Epithelial cell of alveolus of lung (primary cell): ENCODE results near the gene RSPH4A. TPM values are rescaled to one million over a fixed set of nuclear protein-coding genes. Genes with fewer than 3 reads are reported as not detected.

Experiments
- total RNA-seq: library from RNA; depleted of rRNA; stranded (reverse); fragments of >200 nt; gene quantifications from 2 replicates; pipeline ENCODE4 v1.2.1, GENCODE V29; 2015

The RSPH4A gene
- total RNA-seq: 0.40 TPM in 1 of 2 replicates, not detected in the other

GRCh38 chr6:116615937-116616736 lies at the start of gene RSPH4A:
RSPH4A (plus strand) TSS chr6:116616479; CDS start chr6:116616624, 145 bp downstream.

GRCh38 chr6:116570856-116571682 lies 45.2 kb upstream of the RSPH4A start, which contains the start of gene RWDD1:
RWDD1 (plus strand) TSS chr6:116571504; CDS start chr6:116571583, 79 bp downstream.

GRCh38 chr6:116680880-116681672 lies 64.8 kb downstream of the RSPH4A start, which contains the start of gene KPNA5:
KPNA5 (plus strand) TSS chr6:116681211; CDS start chr6:116681335, 124 bp downstream.

Other genes starting within 250 kb of the RSPH4A start
- 43.0 and 64.6 TPM in 2 replicates for gene DSE, start 245.5 kb upstream of the RSPH4A start, total RNA-seq
- gene CALHM6, start 155.1 kb upstream of the RSPH4A start, total RNA-seq: 2.0 and 6.2 TPM in 2 replicates
- gene CALHM5, start 104.8 kb upstream of the RSPH4A start, total RNA-seq: 2.3 and 4.0 TPM in 2 replicates
- not detected in 2 replicates for gene TRAPPC3L, start 70.8 kb upstream of the RSPH4A start, total RNA-seq
- not detected in 2 replicates for gene CALHM4, start 62.7 kb upstream of the RSPH4A start, total RNA-seq
- 32.7 and 43.8 TPM in 2 replicates for gene RWDD1, start 45.0 kb upstream of the RSPH4A start, total RNA-seq
- gene ZUP1, start 52.3 kb downstream of the RSPH4A start, total RNA-seq: 4.4 and 6.9 TPM in 2 replicates
- gene KPNA5, start 64.7 kb downstream of the RSPH4A start, total RNA-seq: 3.1 and 9.3 TPM in 2 replicates
- 31.2 and 45.2 TPM in 2 replicates for gene FAM162B, start 149.2 kb downstream of the RSPH4A start, total RNA-seq
- gene GPRC6A, start 212.6 kb downstream of the RSPH4A start, total RNA-seq: not detected in 2 replicates